ENCODE data around the gene HNRNPA1. TPM values are rescaled to one million over a fixed set of nuclear protein-coding genes. Genes with fewer than 3 reads are reported as not detected.
A peak's percentile ranks its signal among the peaks of the same experiment; 100 is the strongest.

The HNRNPA1 gene
- total RNA-seq, 1 experiment from 2014 or later, result 2,589 TPM

DNA sequence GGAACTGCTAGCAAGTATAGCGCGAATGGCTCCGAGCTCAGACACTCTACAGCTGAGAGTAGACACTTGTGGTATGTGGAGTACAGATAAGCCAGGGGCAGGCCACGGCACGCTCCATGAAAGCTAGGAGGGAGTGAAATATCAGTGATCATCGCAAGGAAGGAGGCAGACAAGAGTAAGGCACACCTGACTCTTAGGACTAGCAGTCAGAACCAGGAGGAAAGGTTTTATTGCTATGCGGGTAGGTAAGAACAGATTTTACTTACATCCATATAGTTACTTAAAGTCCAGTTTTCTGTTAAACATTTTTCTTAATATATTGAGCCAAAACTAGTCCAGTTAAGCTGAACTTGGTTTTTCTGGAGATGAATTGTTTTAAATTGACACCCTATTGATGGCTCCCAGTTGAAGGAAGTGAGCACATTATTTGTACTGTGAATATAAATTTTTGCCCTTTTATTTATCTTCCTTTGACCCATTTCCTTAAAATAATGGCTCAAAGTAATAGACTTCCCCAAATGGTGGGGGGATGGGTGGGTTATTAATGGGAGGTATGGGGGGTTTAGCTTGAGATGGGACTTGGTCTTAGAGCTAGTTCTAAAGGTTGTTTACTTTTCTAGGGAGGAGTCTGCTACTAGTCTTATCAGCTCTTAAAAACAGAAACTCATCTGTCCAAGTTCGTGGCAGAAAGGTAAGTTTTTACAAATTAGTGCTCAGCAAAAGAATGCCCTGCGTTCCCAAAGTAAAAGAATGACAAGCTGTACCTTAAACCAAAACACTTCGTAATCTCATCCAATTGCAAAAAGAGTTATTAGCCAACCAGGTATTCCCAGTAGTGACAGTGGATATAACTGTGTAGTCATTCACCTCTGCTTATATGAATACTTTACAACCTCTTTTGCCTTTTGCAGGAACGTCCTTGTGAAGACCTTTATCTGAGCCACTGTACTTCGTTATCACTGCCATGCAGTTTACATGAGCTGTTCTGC, 5.8 kb downstream of the HNRNPA1 start (continued):
- TF ChIP-seq, protein P1, sequence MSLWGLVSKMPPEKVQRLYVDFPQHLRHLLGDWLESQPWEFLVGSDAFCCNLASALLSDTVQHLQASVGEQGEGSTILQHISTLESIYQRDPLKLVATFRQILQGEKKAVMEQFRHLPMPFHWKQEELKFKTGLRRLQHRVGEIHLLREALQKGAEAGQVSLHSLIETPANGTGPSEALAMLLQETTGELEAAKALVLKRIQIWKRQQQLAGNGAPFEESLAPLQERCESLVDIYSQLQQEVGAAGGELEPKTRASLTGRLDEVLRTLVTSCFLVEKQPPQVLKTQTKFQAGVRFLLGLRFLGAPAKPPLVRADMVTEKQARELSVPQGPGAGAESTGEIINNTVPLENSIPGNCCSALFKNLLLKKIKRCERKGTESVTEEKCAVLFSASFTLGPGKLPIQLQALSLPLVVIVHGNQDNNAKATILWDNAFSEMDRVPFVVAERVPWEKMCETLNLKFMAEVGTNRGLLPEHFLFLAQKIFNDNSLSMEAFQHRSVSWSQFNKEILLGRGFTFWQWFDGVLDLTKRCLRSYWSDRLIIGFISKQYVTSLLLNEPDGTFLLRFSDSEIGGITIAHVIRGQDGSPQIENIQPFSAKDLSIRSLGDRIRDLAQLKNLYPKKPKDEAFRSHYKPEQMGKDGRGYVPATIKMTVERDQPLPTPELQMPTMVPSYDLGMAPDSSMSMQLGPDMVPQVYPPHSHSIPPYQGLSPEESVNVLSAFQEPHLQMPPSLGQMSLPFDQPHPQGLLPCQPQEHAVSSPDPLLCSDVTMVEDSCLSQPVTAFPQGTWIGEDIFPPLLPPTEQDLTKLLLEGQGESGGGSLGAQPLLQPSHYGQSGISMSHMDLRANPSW (CRISPR knock-in tag; conservative IDR thresholded peaks at IDR 0.05; ENCODE audit: low read depth), result no peak
- TF ChIP-seq, protein P2, sequence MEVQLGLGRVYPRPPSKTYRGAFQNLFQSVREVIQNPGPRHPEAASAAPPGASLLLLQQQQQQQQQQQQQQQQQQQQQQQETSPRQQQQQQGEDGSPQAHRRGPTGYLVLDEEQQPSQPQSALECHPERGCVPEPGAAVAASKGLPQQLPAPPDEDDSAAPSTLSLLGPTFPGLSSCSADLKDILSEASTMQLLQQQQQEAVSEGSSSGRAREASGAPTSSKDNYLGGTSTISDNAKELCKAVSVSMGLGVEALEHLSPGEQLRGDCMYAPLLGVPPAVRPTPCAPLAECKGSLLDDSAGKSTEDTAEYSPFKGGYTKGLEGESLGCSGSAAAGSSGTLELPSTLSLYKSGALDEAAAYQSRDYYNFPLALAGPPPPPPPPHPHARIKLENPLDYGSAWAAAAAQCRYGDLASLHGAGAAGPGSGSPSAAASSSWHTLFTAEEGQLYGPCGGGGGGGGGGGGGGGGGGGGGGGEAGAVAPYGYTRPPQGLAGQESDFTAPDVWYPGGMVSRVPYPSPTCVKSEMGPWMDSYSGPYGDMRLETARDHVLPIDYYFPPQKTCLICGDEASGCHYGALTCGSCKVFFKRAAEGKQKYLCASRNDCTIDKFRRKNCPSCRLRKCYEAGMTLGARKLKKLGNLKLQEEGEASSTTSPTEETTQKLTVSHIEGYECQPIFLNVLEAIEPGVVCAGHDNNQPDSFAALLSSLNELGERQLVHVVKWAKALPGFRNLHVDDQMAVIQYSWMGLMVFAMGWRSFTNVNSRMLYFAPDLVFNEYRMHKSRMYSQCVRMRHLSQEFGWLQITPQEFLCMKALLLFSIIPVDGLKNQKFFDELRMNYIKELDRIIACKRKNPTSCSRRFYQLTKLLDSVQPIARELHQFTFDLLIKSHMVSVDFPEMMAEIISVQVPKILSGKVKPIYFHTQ (CRISPR knock-in tag; IDR thresholded peaks at IDR 0.05), result peak; percentile 97
- TF ChIP-seq EMX1 (CRISPR knock-in tag; IDR thresholded peaks at IDR 0.05) (peak; percentile 94), ZNF219 (CRISPR knock-in tag; IDR thresholded peaks at IDR 0.05; ENCODE audit: borderline replicate concordance) (no peak)

DNA sequence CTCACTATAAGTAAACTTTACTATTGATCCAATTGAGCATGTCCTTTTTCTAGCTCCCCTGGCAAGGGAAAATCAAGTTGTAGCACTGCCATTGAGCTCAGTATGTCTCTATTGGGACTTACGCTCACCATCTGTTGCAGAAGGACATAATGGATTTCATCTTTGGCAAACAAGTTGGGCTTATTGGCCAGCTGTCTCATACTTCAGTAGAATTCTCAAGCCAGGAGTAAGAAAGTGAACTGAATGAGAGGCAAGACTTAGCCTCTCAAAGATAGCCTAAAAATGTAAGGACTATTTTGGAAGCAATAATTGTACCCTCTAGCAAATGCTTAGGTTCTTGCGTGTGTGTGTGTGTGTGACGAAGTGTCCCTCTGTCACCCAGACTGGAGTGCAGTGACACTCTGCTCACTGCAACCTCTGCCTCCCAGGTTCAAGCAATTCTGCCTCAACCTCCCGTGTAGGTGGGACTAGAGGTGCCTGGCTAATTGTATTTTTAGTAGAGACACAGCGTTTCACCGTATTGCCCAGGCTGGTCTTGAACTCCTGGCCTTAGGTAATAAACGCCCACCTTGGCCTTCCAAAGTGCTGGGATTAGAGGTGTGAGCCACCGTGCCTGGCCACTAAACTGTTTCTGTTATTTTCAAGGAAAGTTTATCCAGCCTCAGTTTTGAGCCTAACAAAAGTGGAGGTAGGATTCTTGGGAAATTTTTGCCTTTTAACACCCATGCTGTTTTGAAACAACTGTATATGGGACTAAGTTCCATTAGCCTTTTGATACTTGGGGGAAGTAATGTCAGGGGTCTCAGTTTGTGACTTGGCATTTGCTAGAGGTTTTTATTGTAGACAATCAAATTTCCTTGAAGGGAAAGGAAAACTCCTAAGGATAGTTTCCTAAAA, 7.0 kb downstream of the HNRNPA1 start:
- no peak for DNase-seq (ENCODE audit: low spot score)
- Mint-ChIP-seq H3K4me1 (peaks cover 28% of the 10 kb centered on the region), H3K9me3 (no peaks in the 10 kb centered on the region), H3K27ac (peak overlapping the region; percentile 64; the same call in 1 of the 2 replicates), H3K4me3 (no peak overlapping the region), H3K27me3 (ENCODE audit: low read depth) (no peaks in the 10 kb centered on the region), H3K36me3 (no peaks in the 10 kb centered on the region; the same call in 1 of the 2 replicates)
- CTCF ChIA-PET, result interaction anchor here (0.6 to 9.8 kb wide), 15 partner anchors 12 to 569 kb away, joined by 3 to 130 read pairs (median 5); partner anchors contain the start of genes COPZ1 and NFE2
- peak; percentile 13 for ATAC-seq
- POLR2A ChIA-PET, result interaction anchor here (0.5 to 3.9 kb wide), 12 partner anchors 7 to 70 kb away, joined by 3 to 23 read pairs (median 6); partner anchors contain the start of genes CBX5, COPZ1, HNRNPA1 and NFE2
- TF ChIP-seq EMX1 (CRISPR knock-in tag; IDR thresholded peaks at IDR 0.05), result peak; percentile 96
- TF ChIP-seq, protein P3, sequence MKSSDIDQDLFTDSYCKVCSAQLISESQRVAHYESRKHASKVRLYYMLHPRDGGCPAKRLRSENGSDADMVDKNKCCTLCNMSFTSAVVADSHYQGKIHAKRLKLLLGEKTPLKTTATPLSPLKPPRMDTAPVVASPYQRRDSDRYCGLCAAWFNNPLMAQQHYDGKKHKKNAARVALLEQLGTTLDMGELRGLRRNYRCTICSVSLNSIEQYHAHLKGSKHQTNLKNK (CRISPR knock-in tag; IDR thresholded peaks at IDR 0.05), result peak; percentile 34
- TF ChIP-seq ZNF671 (CRISPR knock-in tag; IDR thresholded peaks at IDR 0.05), result peak; percentile 93
- TF ChIP-seq ZNF416 (CRISPR knock-in tag; IDR thresholded peaks at IDR 0.05), result peak; percentile 83
- TF ChIP-seq, protein P1 (CRISPR knock-in tag; conservative IDR thresholded peaks at IDR 0.05; ENCODE audit: low read depth), result no peak
- TF ChIP-seq, protein P4, sequence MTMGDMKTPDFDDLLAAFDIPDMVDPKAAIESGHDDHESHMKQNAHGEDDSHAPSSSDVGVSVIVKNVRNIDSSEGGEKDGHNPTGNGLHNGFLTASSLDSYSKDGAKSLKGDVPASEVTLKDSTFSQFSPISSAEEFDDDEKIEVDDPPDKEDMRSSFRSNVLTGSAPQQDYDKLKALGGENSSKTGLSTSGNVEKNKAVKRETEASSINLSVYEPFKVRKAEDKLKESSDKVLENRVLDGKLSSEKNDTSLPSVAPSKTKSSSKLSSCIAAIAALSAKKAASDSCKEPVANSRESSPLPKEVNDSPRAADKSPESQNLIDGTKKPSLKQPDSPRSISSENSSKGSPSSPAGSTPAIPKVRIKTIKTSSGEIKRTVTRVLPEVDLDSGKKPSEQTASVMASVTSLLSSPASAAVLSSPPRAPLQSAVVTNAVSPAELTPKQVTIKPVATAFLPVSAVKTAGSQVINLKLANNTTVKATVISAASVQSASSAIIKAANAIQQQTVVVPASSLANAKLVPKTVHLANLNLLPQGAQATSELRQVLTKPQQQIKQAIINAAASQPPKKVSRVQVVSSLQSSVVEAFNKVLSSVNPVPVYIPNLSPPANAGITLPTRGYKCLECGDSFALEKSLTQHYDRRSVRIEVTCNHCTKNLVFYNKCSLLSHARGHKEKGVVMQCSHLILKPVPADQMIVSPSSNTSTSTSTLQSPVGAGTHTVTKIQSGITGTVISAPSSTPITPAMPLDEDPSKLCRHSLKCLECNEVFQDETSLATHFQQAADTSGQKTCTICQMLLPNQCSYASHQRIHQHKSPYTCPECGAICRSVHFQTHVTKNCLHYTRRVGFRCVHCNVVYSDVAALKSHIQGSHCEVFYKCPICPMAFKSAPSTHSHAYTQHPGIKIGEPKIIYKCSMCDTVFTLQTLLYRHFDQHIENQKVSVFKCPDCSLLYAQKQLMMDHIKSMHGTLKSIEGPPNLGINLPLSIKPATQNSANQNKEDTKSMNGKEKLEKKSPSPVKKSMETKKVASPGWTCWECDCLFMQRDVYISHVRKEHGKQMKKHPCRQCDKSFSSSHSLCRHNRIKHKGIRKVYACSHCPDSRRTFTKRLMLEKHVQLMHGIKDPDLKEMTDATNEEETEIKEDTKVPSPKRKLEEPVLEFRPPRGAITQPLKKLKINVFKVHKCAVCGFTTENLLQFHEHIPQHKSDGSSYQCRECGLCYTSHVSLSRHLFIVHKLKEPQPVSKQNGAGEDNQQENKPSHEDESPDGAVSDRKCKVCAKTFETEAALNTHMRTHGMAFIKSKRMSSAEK (CRISPR knock-in tag; IDR thresholded peaks at IDR 0.05; ENCODE audit: borderline replicate concordance), result peak; percentile 92
- TF ChIP-seq JAZF1 (CRISPR knock-in tag; IDR thresholded peaks at IDR 0.05), result no peak
- TF ChIP-seq, protein P5, sequence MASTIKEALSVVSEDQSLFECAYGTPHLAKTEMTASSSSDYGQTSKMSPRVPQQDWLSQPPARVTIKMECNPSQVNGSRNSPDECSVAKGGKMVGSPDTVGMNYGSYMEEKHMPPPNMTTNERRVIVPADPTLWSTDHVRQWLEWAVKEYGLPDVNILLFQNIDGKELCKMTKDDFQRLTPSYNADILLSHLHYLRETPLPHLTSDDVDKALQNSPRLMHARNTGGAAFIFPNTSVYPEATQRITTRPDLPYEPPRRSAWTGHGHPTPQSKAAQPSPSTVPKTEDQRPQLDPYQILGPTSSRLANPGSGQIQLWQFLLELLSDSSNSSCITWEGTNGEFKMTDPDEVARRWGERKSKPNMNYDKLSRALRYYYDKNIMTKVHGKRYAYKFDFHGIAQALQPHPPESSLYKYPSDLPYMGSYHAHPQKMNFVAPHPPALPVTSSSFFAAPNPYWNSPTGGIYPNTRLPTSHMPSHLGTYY (CRISPR knock-in tag; IDR thresholded peaks at IDR 0.05), result peak; percentile 93
- peak; percentile 93 for TF ChIP-seq PRRX2 (CRISPR knock-in tag; IDR thresholded peaks at IDR 0.05)
- peak; percentile 94 for TF ChIP-seq NFATC4 (CRISPR knock-in tag; IDR thresholded peaks at IDR 0.05)
- TF ChIP-seq NR1H2 (CRISPR knock-in tag; IDR thresholded peaks at IDR 0.05), result no peak
- TF ChIP-seq RORB (CRISPR knock-in tag; IDR thresholded peaks at IDR 0.05), result no peak; the same call in 1 of the 2 replicates
- TF ChIP-seq, protein P6, sequence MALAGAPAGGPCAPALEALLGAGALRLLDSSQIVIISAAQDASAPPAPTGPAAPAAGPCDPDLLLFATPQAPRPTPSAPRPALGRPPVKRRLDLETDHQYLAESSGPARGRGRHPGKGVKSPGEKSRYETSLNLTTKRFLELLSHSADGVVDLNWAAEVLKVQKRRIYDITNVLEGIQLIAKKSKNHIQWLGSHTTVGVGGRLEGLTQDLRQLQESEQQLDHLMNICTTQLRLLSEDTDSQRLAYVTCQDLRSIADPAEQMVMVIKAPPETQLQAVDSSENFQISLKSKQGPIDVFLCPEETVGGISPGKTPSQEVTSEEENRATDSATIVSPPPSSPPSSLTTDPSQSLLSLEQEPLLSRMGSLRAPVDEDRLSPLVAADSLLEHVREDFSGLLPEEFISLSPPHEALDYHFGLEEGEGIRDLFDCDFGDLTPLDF (CRISPR knock-in tag; IDR thresholded peaks at IDR 0.05), result no peak
- peak; percentile 15; the same call in 1 of the 2 replicates for TF ChIP-seq SP1 (CRISPR knock-in tag; conservative IDR thresholded peaks at IDR 0.05)

Data from WTC11 (cell line).